HEK293 (cell line): Measurements from ENCODE around the gene WBP1.
A peak's percentile ranks its signal among the peaks of the same experiment; 100 is the strongest.

ENCODE experiments used
- CTCF ChIA-PET: fragments of 350-600 bp; formaldehyde crosslinking; extraction: SDS; loops from one replicate; lab custom pipeline; 2021; ENCODE audit warnings: antibody characterized with exemption; lab: Yijun Ruan, JAX
- POLR2A ChIA-PET: fragments of 300-600 bp; formaldehyde crosslinking; extraction: SDS; loops from one replicate; lab custom pipeline; 2020; ENCODE audit warnings: antibody characterized with exemption, inconsistent platforms; lab: Yijun Ruan, JAX
- H3K27ac ChIP-seq: fragments of 200-500 bp; sonication (Bioruptor generic); 2 replicates; pipeline ENCODE4 v1.5.1; 2014; ENCODE audit warnings: low read depth, low read length, control low read depth, inconsistent platforms; ENCODE audit errors: extremely low read depth
- H3K36me3 ChIP-seq, 2 experiments: fragments of 200-500 bp in 1 of 2; sonication (Bioruptor generic) in 1 of 2; 1 replicate in 1 of 2; 2 replicates in 1 of 2; pipeline ENCODE4 v1.5.1; 2014 to 2017; ENCODE audit warnings: inconsistent platforms in 2 of 2, low read length in 2 of 2; ENCODE audit not compliant: control insufficient read depth in 2 of 2, insufficient read depth in 1 of 2
- H3K4me1 ChIP-seq: fragments of 200-500 bp; sonication (Bioruptor generic); 2 replicates; pipeline ENCODE4 v1.5.1; 2014; ENCODE audit warnings: mild to moderate bottlenecking, low read length, inconsistent platforms; ENCODE audit not compliant: control insufficient read depth, insufficient read depth
- H3K4me3 ChIP-seq: 2 replicates; pipeline ENCODE4 v1.5.1; 2011; ENCODE audit warnings: low read depth, mild to moderate bottlenecking, control low read depth, low read length, moderate library complexity
- H3K9me3 ChIP-seq: fragments of 200-500 bp; sonication (Bioruptor generic); 2 replicates; pipeline ENCODE4 v1.5.1; 2014; ENCODE audit warnings: low read depth, low read length, inconsistent platforms; ENCODE audit not compliant: control insufficient read depth, insufficient read depth
- HIC1 ChIP-seq: fragments of 450-650 bp; formaldehyde crosslinking; IDR thresholded peaks from 2 replicates; pipeline ENCODE4 v1.5.1; 2016; ENCODE audit warnings: missing biosample characterization, missing genetic modification characterization
- KLF16 ChIP-seq: fragments of 450-650 bp; formaldehyde crosslinking; IDR thresholded peaks from 2 replicates; pipeline ENCODE4 v1.5.1; 2017; ENCODE audit warnings: missing biosample characterization, missing genetic modification characterization
- KLF9 ChIP-seq: fragments of 450-650 bp; formaldehyde crosslinking; IDR thresholded peaks from 2 replicates; pipeline ENCODE4 v1.5.1; 2016; ENCODE audit warnings: missing biosample characterization, missing genetic modification characterization, low read depth
- PRDM1 ChIP-seq: fragments of 450-650 bp; formaldehyde crosslinking; IDR thresholded peaks from 2 replicates; pipeline ENCODE4; 2016; ENCODE audit warnings: missing biosample characterization, missing genetic modification characterization
- SP2 ChIP-seq: fragments of 450-650 bp; formaldehyde crosslinking; IDR thresholded peaks from 2 replicates; pipeline ENCODE4 v1.5.1; 2016; ENCODE audit warnings: missing biosample characterization, missing genetic modification characterization
- SP3 ChIP-seq: fragments of 450-650 bp; formaldehyde crosslinking; IDR thresholded peaks from 2 replicates; pipeline ENCODE4 v1.5.1; 2016; ENCODE audit warnings: missing biosample characterization, missing genetic modification characterization
- TRIM28 ChIP-seq: IDR thresholded peaks from 2 replicates; pipeline ENCODE4 v1.6.1; 2011; ENCODE audit warnings: low read length, control low read depth, borderline replicate concordance
- YY1 ChIP-seq: fragments of 450-650 bp; formaldehyde crosslinking; IDR thresholded peaks from 2 replicates; pipeline ENCODE4 v1.5.1; 2018; ENCODE audit warnings: missing biosample characterization, missing genetic modification characterization
- YY2 ChIP-seq: fragments of 450-650 bp; formaldehyde crosslinking; IDR thresholded peaks from 2 replicates; pipeline ENCODE4 v1.5.1; 2016; ENCODE audit warnings: missing biosample characterization, missing genetic modification characterization
- ZBTB11 ChIP-seq: fragments of 450-650 bp; formaldehyde crosslinking; conservative IDR thresholded peaks from 2 replicates; pipeline ENCODE4 v1.5.1; 2016; ENCODE audit warnings: low read depth, missing biosample characterization, missing genetic modification characterization
- ZBTB17 ChIP-seq: fragments of 450-650 bp; formaldehyde crosslinking; IDR thresholded peaks from 2 replicates; pipeline ENCODE4 v1.5.1; 2016; ENCODE audit warnings: missing biosample characterization, missing genetic modification characterization
- ZBTB49 ChIP-seq: fragments of 450-650 bp; formaldehyde crosslinking; IDR thresholded peaks from 2 replicates; pipeline ENCODE4 v1.5.1; 2016; ENCODE audit warnings: missing biosample characterization, missing genetic modification characterization, low read depth
- ZFHX2 ChIP-seq: fragments of 450-650 bp; formaldehyde crosslinking; conservative IDR thresholded peaks from 2 replicates; pipeline ENCODE4 v1.5.1; 2016; ENCODE audit warnings: missing biosample characterization, missing genetic modification characterization
- ZNF10 ChIP-seq: fragments of 450-650 bp; formaldehyde crosslinking; IDR thresholded peaks from 2 replicates; pipeline ENCODE4 v1.5.1; 2017; ENCODE audit warnings: missing biosample characterization, missing genetic modification characterization
- ZNF335 ChIP-seq: fragments of 450-650 bp; formaldehyde crosslinking; conservative IDR thresholded peaks from 2 replicates; pipeline ENCODE4 v1.5.1; 2016; ENCODE audit warnings: missing biosample characterization, missing genetic modification characterization
- ZNF350 ChIP-seq: fragments of 450-650 bp; formaldehyde crosslinking; IDR thresholded peaks from 2 replicates; pipeline ENCODE4 v1.5.0; 2017; ENCODE audit warnings: missing biosample characterization, mild to moderate bottlenecking, missing genetic modification characterization
- ZNF433 ChIP-seq: fragments of 450-650 bp; formaldehyde crosslinking; IDR thresholded peaks from 2 replicates; pipeline ENCODE4 v1.5.1; 2016; ENCODE audit warnings: missing biosample characterization, missing genetic modification characterization, low read depth
- ZNF501 ChIP-seq: fragments of 450-650 bp; formaldehyde crosslinking; IDR thresholded peaks from 2 replicates; pipeline ENCODE4 v1.5.1; 2016; ENCODE audit warnings: missing biosample characterization, missing genetic modification characterization
- ZNF548 ChIP-seq: fragments of 450-650 bp; formaldehyde crosslinking; IDR thresholded peaks from 2 replicates; pipeline ENCODE4 v1.5.1; 2016; ENCODE audit warnings: missing biosample characterization, missing genetic modification characterization
- ZNF555 ChIP-seq: fragments of 450-650 bp; formaldehyde crosslinking; conservative IDR thresholded peaks from 2 replicates; pipeline ENCODE4 v1.5.1; 2017; ENCODE audit warnings: missing biosample characterization, mild to moderate bottlenecking, missing genetic modification characterization, inconsistent platforms
- ZNF600 ChIP-seq: fragments of 450-650 bp; formaldehyde crosslinking; IDR thresholded peaks from 2 replicates; pipeline ENCODE4 v1.5.1; 2016; ENCODE audit warnings: missing biosample characterization, missing genetic modification characterization
- ZNF610 ChIP-seq: fragments of 450-650 bp; formaldehyde crosslinking; IDR thresholded peaks from 2 replicates; pipeline ENCODE4 v1.5.1; 2016; ENCODE audit warnings: missing biosample characterization, missing genetic modification characterization, borderline replicate concordance
- ZNF660 ChIP-seq: fragments of 450-650 bp; IDR thresholded peaks from 2 replicates; pipeline ENCODE4 v1.5.1; 2018; ENCODE audit warnings: missing biosample characterization, mild to moderate bottlenecking, missing genetic modification characterization
- ZNF692 ChIP-seq: fragments of 450-650 bp; formaldehyde crosslinking; IDR thresholded peaks from 2 replicates; pipeline ENCODE4 v1.5.1; 2016; ENCODE audit warnings: missing biosample characterization, missing genetic modification characterization
- ZNF704 ChIP-seq: fragments of 450-650 bp; formaldehyde crosslinking; IDR thresholded peaks from 2 replicates; pipeline ENCODE4 v1.5.1; 2016; ENCODE audit warnings: missing biosample characterization, missing genetic modification characterization
- ZNF707 ChIP-seq: fragments of 450-650 bp; formaldehyde crosslinking; IDR thresholded peaks from 2 replicates; pipeline ENCODE4 v1.5.1; 2016; ENCODE audit warnings: missing biosample characterization, missing genetic modification characterization
- ZSCAN30 ChIP-seq: fragments of 450-650 bp; IDR thresholded peaks from 2 replicates; pipeline ENCODE4 v1.5.1; 2018; ENCODE audit warnings: missing biosample characterization, mild to moderate bottlenecking, missing genetic modification characterization, moderate library complexity

Gene WBP1

GRCh38 chr2:74458132-74458937 lies at the start of gene WBP1:
WBP1 (plus strand) TSS chr2:74458438; CDS start chr2:74458603, 165 bp downstream.
- ChIA-PET POLR2A (interaction anchor here (0.6 to 3.8 kb wide), 24 partner anchors 9 to 280 kb away, joined by 3 to 44 read pairs (median 5); partner anchors contain the start of genes AUP1, C2orf81, CCDC142 and HTRA2), CTCF (interaction anchor here (0.6 to 1.1 kb wide), 2 partner anchors 9 to 1821 kb away, joined by 3 read pairs; no protein-coding TSS in a partner anchor)
- peak within 1 kb of the TSS; percentile 82 for H3K4me3 ChIP-seq
- no peaks in the 10 kb centered on the region for H3K9me3 ChIP-seq
- H3K36me3 ChIP-seq: peaks cover 0 to 35% of the 10 kb centered on the region in 2 experiments; a peak in 1 of 3 replicates
- peaks cover 5% of the 10 kb centered on the region for H3K4me1 ChIP-seq
- peak within 1 kb of the TSS; percentile 96 for H3K27ac ChIP-seq
- peak; percentile 59; the same call in 1 of the 2 replicates for TF ChIP-seq SP3 (tag by site-specific recombination)
- peak; percentile 94 for TF ChIP-seq SP2
- no peak for TF ChIP-seq ZNF660
- TF ChIP-seq ZFHX2: peak; percentile 32; the same call in 1 of the 2 replicates
- TF ChIP-seq ZNF501 (tag by site-specific recombination): 0 out of 2 replicates have a peak, but pooled peaks have one; percentile 26
- no peak for TF ChIP-seq ZNF548 (tag by site-specific recombination)
- TF ChIP-seq ZBTB49 (tag by site-specific recombination): no peak
- 0 out of 2 replicates have a peak, but pooled peaks have one; percentile 14 for TF ChIP-seq ZNF692 (tag by site-specific recombination)
- peak; percentile 70 for TF ChIP-seq ZNF10
- peak; percentile 88 for TF ChIP-seq YY2 (tag by site-specific recombination)
- no peak for TF ChIP-seq ZNF610 (tag by site-specific recombination)
- TF ChIP-seq ZNF600 (tag by site-specific recombination): peak; percentile 20; the same call in 1 of the 2 replicates
- peak; percentile 84; the same call in 1 of the 2 replicates for TF ChIP-seq YY1 (tag by site-specific recombination)
- TF ChIP-seq ZNF707 (tag by site-specific recombination): no peak
- TF ChIP-seq ZNF433: no peak
- no peak for TF ChIP-seq ZNF555
- TF ChIP-seq ZBTB17 (tag by site-specific recombination): peak; percentile 29; the same call in 1 of the 2 replicates
- TF ChIP-seq KLF16 (tag by site-specific recombination): 0 out of 2 replicates have a peak, but pooled peaks have one; percentile 16
- no peak; the same call in 1 of the 2 replicates for TF ChIP-seq ZNF335 (tag by site-specific recombination)
- no peak for TF ChIP-seq ZNF704 (tag by site-specific recombination)
- TF ChIP-seq TRIM28: 0 out of 2 replicates have a peak, but pooled peaks have one; percentile 10
- TF ChIP-seq PRDM1 (tag by site-specific recombination): no peak
- TF ChIP-seq ZBTB11 (tag by site-specific recombination): peak; percentile 75
- no peak for TF ChIP-seq ZNF350 (tag by site-specific recombination)
- peak; percentile 58 for TF ChIP-seq KLF9 (tag by site-specific recombination)
- no peak for TF ChIP-seq ZSCAN30
- peak; percentile 92 for TF ChIP-seq HIC1 (tag by site-specific recombination)
